Uterus (tissue), 4 donors: ENCODE data around the gene RNF126. TPM values are rescaled to one million over a fixed set of nuclear protein-coding genes. Genes with fewer than 3 reads are reported as not detected.
A peak's percentile ranks its signal among the peaks of the same experiment; 100 is the strongest.

Experiments used
- DNase-seq, 2 donors: peaks; one replicate each; pipeline ENCODE4 v3.0.0-alpha.2; 2019 to 2020
- H3K27ac ChIP-seq, 2 donors: fragments of 200-600 bp; sonication (generic); 1 replicate in 1 of 2; 2 replicates in 1 of 2; pipeline ENCODE4 v1.5.1; 2016 to 2018
- H3K27me3 ChIP-seq, 2 donors: fragments of 200-600 bp; sonication (generic); one replicate each; pipeline ENCODE4 v1.5.1; 2018 to 2019; ENCODE audit warnings: control low read depth in 1 of 2
- H3K36me3 ChIP-seq, 2 donors: fragments of 200-600 bp; sonication (generic); one replicate each; pipeline ENCODE4 v1.5.1; 2019; ENCODE audit warnings: control low read depth in 1 of 2
- H3K4me1 ChIP-seq, 2 donors: fragments of 200-600 bp; sonication (generic); one replicate each; pipeline ENCODE4 v1.5.1; 2018 to 2019; ENCODE audit warnings: control low read depth in 1 of 2
- H3K4me3 ChIP-seq, 2 donors: fragments of 200-600 bp; sonication (generic); 1 replicate in 1 of 2; 2 replicates in 1 of 2; pipeline ENCODE4 v1.5.1; 2018 to 2019; ENCODE audit warnings: mild to moderate bottlenecking in 1 of 2
- H3K9me3 ChIP-seq, 2 donors: fragments of 200-600 bp; sonication (generic); one replicate each; pipeline ENCODE4 v1.5.1; 2019; ENCODE audit warnings: control low read depth in 1 of 2
- POLR2A ChIP-seq, 2 donors: fragments of 450-650 bp; IDR thresholded peaks; one replicate each; pipeline ENCODE4 v1.6.1; 2016; ENCODE audit warnings: antibody characterized with exemption in 2 of 2, mild to moderate bottlenecking in 1 of 2, moderate library complexity in 1 of 2
- intact Hi-C: fragments of 100-400 bp; cut with DNase I; formaldehyde crosslinking; loops from one replicate; pipeline ENCODE4 v1.15.1; 2023; ENCODE audit warnings: low total_unique reads
- total RNA-seq, 4 donors: library from RNA; depleted of rRNA in 3 of 4; stranded (reverse); fragments of >200 nt in 3 of 4; gene quantifications; one replicate each; pipeline versions ENCODE4 v1.1.0 to v1.2.4, GENCODE V29; 2014 to 2023
- TF ChIP-seq, protein P1 (sequence below), 4 experiments: fragments of 200-600 bp in 2 of 4; fragments of 450-650 bp in 2 of 4; sonication (generic) in 2 of 4; IDR thresholded peaks; one replicate each; pipeline ENCODE4 v1.5.1; 2016 to 2019; ENCODE audit warnings: antibody characterized with exemption in 4 of 4, mild to moderate bottlenecking in 2 of 4, moderate library complexity in 1 of 4
- donor health status: DM: yes; HTN: yes; CAD: no.

Gene RNF126
- total RNA-seq, 4 donors from 2014 or later = 9.5 to 44.3 (median 18.2) TPM

DNA sequence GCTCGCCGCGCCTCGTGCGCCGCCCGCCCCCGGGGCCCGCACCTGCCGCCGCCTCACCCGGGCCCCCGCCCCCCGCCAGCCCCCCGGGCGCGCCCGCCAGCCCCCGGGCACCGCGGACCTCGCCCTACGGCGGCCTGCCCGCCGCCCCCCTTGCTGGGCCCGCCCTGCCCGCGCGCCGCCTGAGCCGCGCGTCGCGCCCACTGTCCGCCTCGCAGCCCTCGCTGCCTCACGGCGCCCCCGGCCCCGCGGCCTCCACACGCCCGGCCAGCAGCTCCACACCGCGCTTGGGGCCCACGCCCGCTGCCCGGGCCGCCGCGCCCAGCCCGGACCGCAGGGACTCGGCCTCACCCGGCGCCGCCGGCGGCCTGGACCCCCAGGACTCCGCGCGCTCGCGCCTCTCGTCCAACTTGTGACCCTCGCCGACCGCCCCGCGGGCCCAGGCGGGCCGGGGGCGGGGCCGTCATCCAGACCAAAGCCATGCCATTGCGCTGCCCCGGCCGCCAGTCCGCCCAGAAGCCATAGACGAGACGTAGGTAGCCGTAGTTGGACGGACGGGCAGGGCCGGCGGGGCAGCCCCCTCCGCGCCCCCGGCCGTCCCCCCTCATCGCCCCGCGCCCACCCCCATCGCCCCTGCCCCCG, 46.8 kb downstream of the RNF126 start:
- TF ChIP-seq, protein P1, sequence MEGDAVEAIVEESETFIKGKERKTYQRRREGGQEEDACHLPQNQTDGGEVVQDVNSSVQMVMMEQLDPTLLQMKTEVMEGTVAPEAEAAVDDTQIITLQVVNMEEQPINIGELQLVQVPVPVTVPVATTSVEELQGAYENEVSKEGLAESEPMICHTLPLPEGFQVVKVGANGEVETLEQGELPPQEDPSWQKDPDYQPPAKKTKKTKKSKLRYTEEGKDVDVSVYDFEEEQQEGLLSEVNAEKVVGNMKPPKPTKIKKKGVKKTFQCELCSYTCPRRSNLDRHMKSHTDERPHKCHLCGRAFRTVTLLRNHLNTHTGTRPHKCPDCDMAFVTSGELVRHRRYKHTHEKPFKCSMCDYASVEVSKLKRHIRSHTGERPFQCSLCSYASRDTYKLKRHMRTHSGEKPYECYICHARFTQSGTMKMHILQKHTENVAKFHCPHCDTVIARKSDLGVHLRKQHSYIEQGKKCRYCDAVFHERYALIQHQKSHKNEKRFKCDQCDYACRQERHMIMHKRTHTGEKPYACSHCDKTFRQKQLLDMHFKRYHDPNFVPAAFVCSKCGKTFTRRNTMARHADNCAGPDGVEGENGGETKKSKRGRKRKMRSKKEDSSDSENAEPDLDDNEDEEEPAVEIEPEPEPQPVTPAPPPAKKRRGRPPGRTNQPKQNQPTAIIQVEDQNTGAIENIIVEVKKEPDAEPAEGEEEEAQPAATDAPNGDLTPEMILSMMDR (IDR thresholded peaks at IDR 0.05) = no peak
- TF ChIP-seq POLR2A (IDR thresholded peaks at IDR 0.05) = no peak
- H3K36me3 ChIP-seq = no peaks in the 10 kb centered on the region
- H3K27ac ChIP-seq = no peak overlapping the region
- H3K9me3 ChIP-seq = no peaks in the 10 kb centered on the region
- DNase-seq = no peak
- no peak overlapping the region for H3K4me3 ChIP-seq
- H3K4me1 ChIP-seq = no peaks in the 10 kb centered on the region
- intact Hi-C loops = no loop called here
- no peaks in the 10 kb centered on the region for H3K27me3 ChIP-seq

DNA sequence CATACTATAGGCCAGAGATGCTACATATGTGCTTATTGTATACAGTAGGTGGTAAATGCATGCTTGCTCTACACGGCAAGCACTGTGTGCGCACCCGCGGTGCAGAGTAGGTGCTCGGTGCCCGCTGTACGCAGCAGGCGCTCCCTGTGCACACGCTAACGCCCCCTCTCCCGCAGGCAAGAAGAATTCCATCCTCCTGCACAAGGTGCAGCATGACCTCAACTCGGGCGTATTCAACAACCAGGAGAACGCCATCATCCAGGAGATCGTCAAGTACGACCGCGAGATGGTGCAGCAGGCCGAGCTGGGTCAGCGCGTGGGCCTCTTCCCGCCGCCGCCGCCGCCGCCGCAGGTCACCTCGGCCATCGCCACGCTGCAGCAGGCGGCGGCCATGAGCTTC, 47.4 kb downstream of the RNF126 start:
- Histone ChIP-seq H3K36me3 (no peaks in the 10 kb centered on the region), H3K9me3 (no peaks in the 10 kb centered on the region), H3K27me3 (no peaks in the 10 kb centered on the region), H3K4me1 (no peaks in the 10 kb centered on the region), H3K4me3 (no peak overlapping the region), H3K27ac (no peak overlapping the region)
- no peak for DNase-seq
- intact Hi-C loops = no loop called here
- TF ChIP-seq, protein P1 (IDR thresholded peaks at IDR 0.05) = peak in 1 of 4 experiments; percentile 9
- no peak for TF ChIP-seq POLR2A (IDR thresholded peaks at IDR 0.05)

DNA sequence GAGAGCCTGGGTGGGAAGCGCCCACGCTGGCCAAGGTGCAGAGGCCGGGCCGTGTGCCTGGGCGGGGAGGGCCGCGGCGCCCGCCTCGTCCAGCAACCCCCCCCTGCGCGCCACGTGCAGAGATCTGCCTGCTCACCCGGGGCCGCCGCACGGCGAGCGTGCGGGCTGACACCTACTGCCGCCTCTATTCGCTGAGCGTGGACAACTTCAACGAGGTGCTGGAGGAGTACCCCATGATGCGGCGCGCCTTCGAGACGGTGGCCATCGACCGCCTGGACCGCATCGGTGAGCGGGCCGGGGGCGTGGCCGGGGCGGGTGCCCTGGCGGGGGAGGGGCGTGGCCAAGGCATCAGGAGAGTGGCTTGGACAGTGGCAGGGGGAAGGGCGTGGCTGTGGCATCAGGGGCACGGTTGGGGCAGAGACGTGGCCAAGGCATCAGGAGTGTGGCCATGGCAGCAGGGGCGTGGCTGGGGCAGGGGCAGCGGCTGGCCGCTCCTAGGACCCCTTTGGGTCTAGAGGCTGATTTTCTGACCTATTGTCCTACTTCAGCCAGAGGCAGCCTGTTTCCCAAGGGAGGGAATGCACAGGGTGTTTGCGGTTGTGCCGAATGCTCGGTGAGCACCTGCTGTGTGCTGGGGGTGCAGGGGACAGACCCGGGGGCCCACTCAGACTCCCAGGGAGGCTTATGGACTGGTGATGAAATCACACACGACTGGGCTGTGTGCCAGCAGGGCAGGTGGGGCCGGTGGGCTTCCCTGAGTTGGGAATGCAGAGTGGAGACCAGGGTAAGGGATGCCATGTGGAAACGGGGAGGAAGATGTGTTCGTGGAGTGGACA, 49.1 kb downstream of the RNF126 start:
- Histone ChIP-seq H3K9me3 (no peaks in the 10 kb centered on the region), H3K27me3 (no peaks in the 10 kb centered on the region), H3K4me1 (no peaks in the 10 kb centered on the region), H3K27ac (no peak overlapping the region), H3K4me3 (no peak overlapping the region), H3K36me3 (no peaks in the 10 kb centered on the region)
- intact Hi-C loops = no loop called here
- TF ChIP-seq, protein P1 (IDR thresholded peaks at IDR 0.05) = no peak
- TF ChIP-seq POLR2A (IDR thresholded peaks at IDR 0.05) = no peak
- no peak for DNase-seq

DNA sequence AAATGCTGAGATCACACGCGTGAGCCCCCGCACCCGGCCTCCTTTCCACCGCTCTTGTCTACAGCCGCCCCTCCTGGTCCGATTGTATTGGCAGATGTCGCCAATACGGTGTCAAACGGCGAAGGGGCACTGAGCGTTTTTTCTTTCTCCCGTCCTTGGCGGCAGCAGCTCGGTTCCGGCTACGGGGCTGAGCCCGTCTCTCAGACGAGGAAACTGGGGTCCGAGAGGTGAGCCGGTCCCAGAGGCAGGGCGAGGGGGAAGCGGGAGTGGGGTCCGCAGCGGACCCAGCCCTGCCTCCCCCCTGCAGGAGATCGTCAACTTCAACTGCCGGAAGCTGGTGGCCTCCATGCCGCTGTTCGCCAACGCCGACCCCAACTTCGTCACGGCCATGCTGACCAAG, 50.1 kb downstream of the RNF126 start:
- no peak overlapping the region for H3K27ac ChIP-seq
- intact Hi-C loops = no loop called here
- H3K4me3 ChIP-seq = no peak overlapping the region
- TF ChIP-seq, protein P1 (IDR thresholded peaks at IDR 0.05) = no peak
- no peak for TF ChIP-seq POLR2A (IDR thresholded peaks at IDR 0.05)
- DNase-seq = no peak
- H3K9me3 ChIP-seq = no peaks in the 10 kb centered on the region
- H3K36me3 ChIP-seq = no peaks in the 10 kb centered on the region
- H3K27me3 ChIP-seq = no peaks in the 10 kb centered on the region
- no peaks in the 10 kb centered on the region for H3K4me1 ChIP-seq

DNA sequence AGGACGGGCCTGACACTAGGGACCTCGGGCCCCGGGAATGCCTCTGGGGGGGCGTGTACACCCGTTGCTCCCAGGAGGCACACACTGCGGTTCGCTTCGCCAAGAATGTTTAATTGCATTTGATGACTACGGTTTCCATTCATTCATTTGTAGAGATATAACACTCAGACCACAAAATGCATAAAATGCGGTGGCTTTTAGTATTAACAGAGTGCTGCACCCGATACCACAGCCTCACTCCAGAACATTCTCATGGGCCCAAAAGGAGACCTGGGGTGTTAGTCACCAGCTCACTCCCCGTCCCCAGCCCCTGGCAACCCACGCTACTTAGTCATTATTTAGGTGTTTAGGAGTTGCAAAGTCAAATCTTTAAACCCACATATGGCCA, 51.5 kb downstream of the RNF126 start:
- H3K9me3 ChIP-seq = no peaks in the 10 kb centered on the region
- no peak overlapping the region for H3K4me3 ChIP-seq
- no peak overlapping the region for H3K27ac ChIP-seq
- no peak for DNase-seq
- no peaks in the 10 kb centered on the region for H3K4me1 ChIP-seq
- TF ChIP-seq, protein P1 (IDR thresholded peaks at IDR 0.05) = no peak
- no peak for TF ChIP-seq POLR2A (IDR thresholded peaks at IDR 0.05)
- intact Hi-C loops = no loop called here
- no peaks in the 10 kb centered on the region for H3K36me3 ChIP-seq
- H3K27me3 ChIP-seq = no peaks in the 10 kb centered on the region
